ENCODE measurements around the gene CCDC102B.

DNA sequence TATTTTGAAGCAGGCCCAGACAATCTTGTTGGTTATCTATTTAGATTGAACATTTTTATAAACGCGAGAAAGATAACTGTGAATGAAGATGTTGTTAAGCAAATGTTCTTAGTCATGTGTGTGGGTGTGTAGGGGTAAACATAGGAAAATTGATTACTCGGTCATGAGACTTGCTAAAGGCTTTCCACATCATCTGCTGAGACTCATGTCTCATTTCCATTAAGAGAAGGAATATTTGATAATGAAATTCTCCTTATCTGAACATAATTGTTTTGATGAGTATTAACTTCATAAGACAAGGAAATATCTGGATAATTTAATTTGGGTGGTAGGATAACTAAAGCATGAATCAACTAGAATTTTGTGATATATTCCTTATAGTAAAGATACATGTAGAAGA lies 19.7 kb downstream of the CCDC102B start:
- TF ChIP-seq CTCF (IDR thresholded peaks at IDR 0.05) = no peak
- TF ChIP-seq POLR2AphosphoS5 (IDR thresholded peaks at IDR 0.05; ENCODE audit: low read depth, low read length) = no peak
- no peak for TF ChIP-seq REST (IDR thresholded peaks at IDR 0.05; ENCODE audit: insufficient read depth in 1 of 2, low read depth in 2 of 2, low read length in 1 of 2)

Data from Panc1 (cell line).